NCI-H187 treated with DMSO at 0.1 percent for 48 hours (cell line): Measurements from ENCODE around the gene HSPA4.

Experiments
- DNase-seq: peaks from one replicate; lab custom pipeline; 2025; lab: John Stamatoyannopoulos, UW

HSPA4 gene

GRCh38 chr5:133106343-133106742 lies 54.5 kb downstream of the HSPA4 start:
- DNase-seq, result no peak

- no peak for DNase-seq
Measured at GRCh38 chr5:133106761-133107572, 55.2 kb downstream of the HSPA4 start.

DNA sequence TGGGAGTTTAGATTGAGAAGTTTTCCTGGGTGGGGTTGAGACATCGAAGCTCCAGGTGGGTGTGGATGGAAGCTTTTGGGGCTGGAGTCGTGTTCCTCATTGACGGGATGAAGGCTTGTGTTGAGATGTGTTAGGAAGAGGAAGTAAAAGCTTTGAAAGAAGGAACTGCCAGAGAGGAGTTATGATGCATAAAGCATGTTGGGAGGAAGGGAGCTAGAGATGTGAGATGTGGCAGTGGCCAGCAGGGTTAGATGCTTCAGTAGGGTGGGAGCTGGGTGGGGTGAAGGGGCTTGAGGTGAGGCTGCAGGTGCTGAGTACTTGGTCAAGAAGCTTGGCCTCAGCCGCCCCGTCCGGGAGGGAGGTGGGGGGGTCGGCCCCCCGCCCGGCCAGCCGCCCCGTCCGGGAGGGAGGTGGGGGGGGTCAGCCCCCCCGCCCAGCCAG lies 56.7 kb downstream of the HSPA4 start:
- DNase-seq, result no peak

DNA sequence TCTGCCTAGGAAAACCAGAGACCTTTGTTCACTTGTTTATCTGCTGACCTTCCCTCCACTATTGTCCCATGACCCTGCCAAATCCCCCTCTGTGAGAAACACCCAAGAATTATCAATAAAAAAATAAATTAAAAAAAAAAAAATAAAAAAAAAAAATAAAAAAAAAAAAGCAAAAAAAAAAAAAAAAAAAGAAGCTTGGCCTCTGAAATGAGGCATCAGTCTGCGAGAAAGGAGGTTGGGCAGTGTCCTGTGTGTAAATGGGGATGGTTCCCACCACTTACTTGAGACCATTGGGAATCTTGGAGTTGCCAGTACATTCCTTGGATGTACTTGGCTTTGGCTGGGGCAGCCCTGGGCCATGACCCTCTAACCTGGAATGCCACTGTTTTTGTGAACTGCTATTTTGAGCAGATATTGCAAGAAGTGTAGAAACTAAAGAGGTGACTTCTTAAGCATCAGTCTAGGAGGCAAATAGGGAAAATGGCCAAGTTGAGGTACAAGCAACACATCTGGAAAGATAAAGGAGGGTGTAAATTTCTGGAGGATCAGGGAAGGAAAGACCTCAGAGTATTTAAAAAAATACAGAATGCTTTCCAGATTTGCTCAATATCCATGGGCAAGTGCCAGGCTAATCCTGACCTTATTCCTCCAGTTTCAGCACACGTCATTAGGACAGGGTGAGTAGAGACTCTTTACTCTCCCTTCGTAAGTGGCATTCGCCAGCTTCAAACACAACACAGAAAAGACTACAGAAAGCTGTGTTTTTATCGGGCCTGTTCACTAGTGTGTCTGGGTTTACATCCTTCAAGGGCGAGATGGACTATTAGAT lies 58.1 kb downstream of the HSPA4 start:
- DNase-seq, result no peak

DNA sequence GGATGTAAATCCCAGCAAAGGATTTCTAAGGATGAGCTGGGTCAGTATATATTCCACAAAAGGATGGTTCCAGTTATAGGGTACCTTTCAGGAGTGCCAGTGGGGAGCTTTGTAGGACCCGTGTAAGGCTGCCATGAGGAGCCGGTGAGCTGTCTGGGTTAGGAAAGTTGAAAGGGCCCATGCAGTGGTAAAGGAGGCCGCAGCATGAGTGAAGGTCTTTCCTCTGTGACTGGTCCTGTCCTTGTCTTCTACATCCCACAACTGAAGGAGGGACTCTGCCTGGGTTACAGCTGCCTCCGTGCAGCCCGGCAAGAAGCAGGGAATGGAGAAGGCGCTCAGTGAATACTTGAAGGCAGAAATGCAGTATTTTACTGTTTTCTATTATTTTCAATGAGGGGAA lies 58.9 kb downstream of the HSPA4 start:
- no peak for DNase-seq

GRCh38 chr5:133111299-133111698 lies 59.5 kb downstream of the HSPA4 start:
- DNase-seq, result no peak

DNA sequence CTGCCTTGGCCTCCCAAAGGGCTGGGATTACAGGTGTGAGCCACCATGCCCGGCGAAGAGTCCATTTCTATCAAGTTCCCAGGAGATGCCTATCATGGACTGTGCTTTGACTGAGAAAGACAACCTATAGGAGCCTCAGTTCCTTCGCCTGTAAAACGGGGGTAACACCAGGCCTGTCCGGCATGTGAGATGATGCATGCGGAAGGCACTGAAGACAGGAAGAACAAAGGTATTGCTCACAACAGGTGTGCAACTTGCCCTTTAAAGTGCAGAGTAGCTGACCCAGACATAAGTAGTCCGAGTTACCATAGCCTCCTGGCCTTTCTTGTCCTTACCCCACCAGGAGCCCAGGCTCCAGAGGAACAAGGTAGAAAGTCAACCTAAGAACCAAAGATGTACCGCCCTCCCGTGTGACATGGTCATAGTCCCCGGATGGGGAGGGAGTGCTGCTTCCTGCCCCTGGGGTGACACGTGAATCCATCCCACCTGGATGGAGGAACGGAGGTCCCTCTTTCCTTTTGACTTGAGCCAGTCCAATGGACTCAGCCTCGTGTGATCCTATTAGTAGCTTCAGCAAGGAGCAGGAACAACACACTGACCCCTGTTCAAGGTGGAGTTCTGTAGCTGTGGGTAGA lies 60.3 kb downstream of the HSPA4 start:
- DNase-seq, result no peak

- no peak for DNase-seq
Measured at GRCh38 chr5:133113331-133114061, 61.7 kb downstream of the HSPA4 start.

- no peak for DNase-seq
Measured at GRCh38 chr5:133114166-133114932, 62.5 kb downstream of the HSPA4 start.

GRCh38 chr5:133114933-133115310 lies 63.1 kb downstream of the HSPA4 start:
- DNase-seq, result no peak

DNA sequence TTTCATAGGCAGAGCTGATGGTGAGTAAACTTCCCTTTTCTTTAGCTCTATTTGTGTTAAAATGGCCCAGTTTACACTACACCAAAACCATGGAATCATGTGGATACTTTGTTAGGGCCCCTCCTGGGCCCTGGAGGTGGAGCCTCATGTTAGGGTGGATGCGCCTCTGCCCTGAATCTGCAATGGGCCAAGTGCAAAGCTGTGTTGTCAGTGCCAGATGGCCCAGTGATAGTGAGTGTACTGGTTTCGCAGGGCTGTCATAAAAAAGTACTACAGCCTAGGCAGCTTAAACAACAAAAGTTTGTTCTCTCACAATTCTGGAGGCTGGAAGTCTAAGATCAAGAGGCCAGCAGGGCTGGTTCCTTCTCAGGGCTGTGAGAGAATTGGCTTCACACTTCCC lies 64.8 kb downstream of the HSPA4 start:
- DNase-seq, result no peak

DNA sequence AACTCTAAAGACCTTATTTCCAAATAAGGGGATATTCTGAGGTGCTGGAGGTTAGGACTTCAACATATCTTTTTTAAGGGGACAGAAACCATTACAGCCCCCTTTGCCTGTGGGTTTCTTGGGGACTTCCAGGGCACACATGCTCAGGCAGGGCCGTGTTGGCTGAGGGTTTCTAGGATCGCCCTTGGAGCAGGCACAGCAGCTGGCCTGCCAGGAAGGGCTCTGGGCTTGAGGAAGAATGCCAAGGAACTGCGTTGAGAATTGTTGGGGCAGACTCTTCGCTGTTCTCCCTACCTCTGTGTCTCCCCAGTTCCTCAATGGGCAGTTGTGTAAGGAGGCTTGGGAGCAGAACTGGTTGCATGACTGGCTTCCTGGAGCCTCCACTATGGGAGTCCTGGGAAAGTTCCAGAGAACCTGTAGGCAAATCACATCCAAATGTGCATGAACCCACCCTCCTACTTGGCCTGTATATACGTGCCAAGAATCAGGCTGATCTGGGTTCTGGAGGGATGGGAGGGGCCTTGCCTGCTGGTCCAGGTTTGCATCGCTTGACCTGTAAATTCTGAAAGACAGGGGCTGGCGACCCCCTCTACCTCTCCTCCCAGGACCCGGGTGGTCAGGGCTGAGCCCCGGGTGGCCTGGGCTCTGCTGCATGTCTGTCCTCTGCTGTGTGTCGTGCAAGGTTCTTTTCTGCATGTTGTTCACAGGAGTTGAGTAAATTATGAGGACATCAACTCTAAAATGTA lies 65.5 kb downstream of the HSPA4 start:
- DNase-seq, result no peak

DNA sequence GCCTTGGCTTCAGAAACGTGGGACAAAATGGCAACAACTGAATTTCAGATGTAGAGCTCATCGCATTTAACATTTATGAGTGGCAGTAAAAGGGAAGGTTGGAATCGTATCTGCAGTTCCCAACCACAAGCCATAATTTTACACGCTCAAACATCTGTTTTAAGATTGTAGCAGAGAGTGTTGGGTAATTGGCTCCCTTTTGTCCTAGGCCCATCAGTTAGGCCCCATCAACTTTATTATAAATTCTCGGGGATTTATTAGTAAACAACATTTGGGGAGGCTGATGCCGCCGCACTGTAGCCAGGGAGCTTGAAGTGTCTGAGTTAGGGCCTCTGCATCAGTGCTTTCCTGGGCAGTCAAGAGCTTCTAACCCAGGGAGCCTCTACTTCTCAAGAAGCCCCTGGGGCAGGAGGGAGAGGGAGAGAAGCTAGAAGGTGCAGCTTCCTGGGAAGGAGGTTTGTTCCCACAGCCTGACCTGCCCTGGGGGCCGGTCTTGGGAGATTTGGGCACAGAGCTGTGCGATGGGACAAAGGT lies 66.2 kb downstream of the HSPA4 start:
- DNase-seq, result no peak

DNA sequence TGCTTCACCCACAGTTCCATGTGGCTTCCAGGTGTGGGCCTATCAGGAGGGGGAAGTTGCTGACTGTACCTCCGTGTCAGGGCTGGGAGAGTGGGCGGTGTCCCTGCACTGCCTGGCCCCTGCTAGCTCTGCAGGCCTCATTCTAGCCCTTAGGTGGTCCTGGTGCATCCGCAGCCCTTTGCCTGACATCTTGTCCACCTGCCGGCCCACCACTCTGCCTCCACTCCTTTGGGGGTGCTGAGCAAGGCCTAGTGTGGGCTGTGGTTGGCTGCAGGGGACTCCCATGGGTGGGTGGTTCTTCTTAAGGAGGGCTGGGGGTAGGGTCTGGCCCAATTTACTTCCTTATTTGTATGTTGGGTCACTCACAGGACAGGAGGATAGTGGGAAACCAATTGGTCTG lies 66.9 kb downstream of the HSPA4 start:
- no peak for DNase-seq

DNA sequence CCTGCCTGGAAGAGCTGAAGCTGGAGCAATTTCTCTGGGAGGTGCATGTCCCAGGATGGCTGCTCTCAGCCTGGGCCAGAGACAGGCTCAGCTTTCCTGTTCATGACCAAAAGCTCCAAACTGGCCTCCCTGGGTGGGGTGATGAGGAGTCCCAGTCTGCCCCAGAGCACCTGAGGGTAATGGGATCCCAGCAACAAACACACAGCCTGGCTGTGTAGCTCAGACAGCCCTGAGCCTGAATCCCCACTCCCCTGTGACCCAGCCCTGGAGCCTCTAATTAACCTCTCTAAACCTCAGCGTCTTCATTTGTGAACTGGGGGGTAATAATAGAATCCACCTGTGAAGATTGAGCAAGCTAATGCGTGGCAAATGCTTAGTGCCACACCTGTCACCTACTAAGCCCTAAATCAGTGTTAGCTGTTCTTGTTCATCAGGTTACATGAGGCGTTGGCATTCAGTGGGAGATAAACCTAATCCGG lies 67.5 kb downstream of the HSPA4 start:
- DNase-seq, result no peak

DNA sequence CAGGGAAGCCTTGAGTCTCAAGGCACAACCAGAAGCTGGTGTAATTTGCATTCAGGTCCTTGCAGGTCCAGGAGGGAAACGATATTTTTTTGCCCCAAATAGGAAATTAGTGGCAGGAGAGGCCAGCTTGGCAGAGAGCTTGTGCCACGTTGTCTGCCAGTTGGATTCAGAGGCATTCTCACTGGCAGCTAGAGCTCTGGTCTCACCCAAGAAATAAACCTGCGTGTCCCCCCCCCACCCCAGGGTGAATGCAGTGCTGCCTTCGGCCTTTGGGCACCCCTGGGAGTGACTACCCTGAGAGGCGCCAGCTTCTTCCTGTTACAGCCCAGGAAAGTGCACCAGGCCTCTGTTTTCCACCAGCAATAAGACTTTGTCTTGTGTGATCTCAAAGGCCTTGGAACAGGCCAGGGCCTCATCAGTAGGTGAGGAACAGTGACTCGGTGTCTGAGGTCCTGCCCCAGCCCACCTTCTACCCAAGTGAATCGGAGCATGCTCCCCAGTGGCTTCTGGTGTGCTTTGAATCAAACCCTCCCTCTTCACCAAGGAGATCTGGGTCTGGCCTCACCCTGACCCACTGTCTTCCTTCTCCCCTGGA lies 68.4 kb downstream of the HSPA4 start:
- DNase-seq, result no peak

DNA sequence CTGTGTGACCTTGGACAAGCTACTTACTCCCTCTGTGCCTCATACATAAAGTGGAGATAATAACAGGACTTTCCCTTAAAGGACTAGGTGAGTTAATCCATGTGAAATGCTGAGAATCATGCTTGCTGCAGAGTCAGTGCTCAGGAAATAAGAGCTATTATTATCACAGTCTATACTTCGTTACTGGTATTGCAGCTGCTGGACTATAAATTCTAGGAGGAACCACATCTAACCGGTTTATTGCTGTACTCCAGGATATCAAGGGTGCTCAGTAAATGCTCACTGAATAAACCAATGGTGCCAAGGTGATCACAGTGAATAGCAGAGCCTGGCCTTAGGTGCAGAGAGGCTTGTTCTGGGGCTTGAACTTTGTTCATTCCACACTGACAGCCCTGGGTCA lies 69.3 kb downstream of the HSPA4 start:
- DNase-seq, result no peak

DNA sequence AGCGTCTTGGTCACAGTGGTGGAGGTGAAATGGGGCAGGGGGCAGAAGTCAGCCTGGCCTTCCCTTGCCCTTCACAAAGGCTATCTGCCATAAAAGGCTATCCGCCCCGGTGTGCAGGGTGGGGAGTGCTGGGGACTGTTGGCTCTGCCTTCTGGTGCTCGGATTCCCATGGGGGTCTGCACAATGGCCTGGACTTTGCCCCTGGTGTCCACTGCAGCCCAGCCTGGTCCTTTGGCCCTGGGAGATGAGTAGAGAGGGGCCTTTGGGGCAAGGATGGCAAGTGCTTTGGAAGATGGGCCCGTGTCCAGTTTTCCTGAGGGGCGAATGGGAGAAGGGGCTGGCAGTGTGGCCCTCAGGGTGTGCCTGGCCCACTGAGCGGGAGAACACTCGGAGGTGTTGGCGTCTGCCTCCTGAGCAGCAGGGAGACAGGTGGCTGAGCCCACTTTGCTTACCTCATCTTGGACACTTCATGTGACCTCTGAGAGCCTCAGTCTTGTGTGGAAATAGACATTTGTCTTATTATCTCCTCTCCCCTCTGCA lies 69.9 kb downstream of the HSPA4 start:
- no peak for DNase-seq

DNA sequence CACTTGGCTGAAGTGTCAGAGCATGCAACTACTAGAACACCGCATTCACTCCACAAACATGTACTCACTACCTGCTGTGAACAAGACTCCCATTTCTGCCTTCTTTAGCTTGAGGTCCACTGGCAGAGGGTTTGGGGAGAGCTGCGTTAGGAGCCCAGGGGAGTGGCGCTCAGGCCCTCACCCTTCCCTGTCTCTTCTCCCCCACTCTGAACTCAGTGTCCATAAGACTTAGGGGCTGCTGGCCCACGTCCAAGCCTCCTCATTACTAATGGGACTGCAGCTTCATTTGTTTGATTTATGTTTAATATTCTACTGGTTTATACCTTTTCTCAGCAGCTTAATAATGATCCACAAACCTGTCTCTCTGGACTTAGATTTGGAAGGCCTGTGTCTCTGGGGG lies 70.9 kb downstream of the HSPA4 start:
- DNase-seq, result no peak

DNA sequence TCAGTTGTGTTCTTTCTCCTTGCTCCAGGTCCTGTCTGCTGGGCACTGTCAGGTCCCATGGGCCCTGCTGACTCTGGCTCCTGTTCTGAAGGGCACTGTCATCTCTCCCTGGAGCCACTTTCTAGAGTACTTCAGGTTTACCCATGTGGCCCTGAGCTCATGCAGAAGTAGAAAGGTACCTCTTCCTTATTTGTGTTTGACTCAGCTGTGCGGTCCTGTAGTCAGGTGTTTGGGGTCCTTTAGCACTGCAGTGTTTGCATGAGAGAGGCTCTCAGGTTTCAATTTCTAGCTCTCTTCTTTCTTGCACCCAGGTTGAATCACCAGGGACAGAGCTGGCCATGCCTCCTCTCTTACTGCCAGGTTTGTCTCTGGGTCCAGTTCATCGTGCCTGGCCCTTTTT lies 71.5 kb downstream of the HSPA4 start:
- DNase-seq, result no peak
